ENCODE data around the gene TPCN2. TPM values are rescaled to one million over a fixed set of nuclear protein-coding genes. Genes with fewer than 3 reads are reported as not detected.

Gene TPCN2
- total and polyA plus RNA-seq, 2 experiments from 2014 or later, result 39.4 to 42.2 TPM

GRCh38 chr11:69035946-69036340 is 12.8 kb upstream of the TPCN2 start:
- Histone ChIP-seq H3K9me3 (ENCODE audit: low read depth) (no peaks in the 10 kb centered on the region), H3K36me3 (no peaks in the 10 kb centered on the region), H3K4me1 (ENCODE audit: low read depth) (peaks cover 39% of the 10 kb centered on the region), H3K4me3 (no peak overlapping the region), H3K27ac (peak overlapping the region; percentile 78), H3K27me3 (no peaks in the 10 kb centered on the region)
- peak in 1 of 2 donors; percentile 47 for DNase-seq (ENCODE audit: low read depth in 1 of 2, low spot score in 1 of 2)
- TF ChIP-seq, protein P1, sequence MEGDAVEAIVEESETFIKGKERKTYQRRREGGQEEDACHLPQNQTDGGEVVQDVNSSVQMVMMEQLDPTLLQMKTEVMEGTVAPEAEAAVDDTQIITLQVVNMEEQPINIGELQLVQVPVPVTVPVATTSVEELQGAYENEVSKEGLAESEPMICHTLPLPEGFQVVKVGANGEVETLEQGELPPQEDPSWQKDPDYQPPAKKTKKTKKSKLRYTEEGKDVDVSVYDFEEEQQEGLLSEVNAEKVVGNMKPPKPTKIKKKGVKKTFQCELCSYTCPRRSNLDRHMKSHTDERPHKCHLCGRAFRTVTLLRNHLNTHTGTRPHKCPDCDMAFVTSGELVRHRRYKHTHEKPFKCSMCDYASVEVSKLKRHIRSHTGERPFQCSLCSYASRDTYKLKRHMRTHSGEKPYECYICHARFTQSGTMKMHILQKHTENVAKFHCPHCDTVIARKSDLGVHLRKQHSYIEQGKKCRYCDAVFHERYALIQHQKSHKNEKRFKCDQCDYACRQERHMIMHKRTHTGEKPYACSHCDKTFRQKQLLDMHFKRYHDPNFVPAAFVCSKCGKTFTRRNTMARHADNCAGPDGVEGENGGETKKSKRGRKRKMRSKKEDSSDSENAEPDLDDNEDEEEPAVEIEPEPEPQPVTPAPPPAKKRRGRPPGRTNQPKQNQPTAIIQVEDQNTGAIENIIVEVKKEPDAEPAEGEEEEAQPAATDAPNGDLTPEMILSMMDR (IDR thresholded peaks at IDR 0.05; ENCODE audit: low read depth, low read length), result no peak

- H3K9me3 ChIP-seq (ENCODE audit: low read depth), result no peaks in the 10 kb centered on the region
- no peaks in the 10 kb centered on the region for H3K27me3 ChIP-seq
- DNase-seq (ENCODE audit: low read depth in 1 of 2, low spot score in 1 of 2), result no peak
- H3K36me3 ChIP-seq, result no peaks in the 10 kb centered on the region
- H3K27ac ChIP-seq, result peak overlapping the region; percentile 30
- TF ChIP-seq, protein P1 (IDR thresholded peaks at IDR 0.05; ENCODE audit: low read depth, low read length), result no peak
- H3K4me3 ChIP-seq, result no peak overlapping the region
- H3K4me1 ChIP-seq (ENCODE audit: low read depth), result peaks cover 43% of the 10 kb centered on the region
Measured at GRCh38 chr11:69037074-69037473, 11.7 kb upstream of the TPCN2 start.

- peaks cover 48% of the 10 kb centered on the region for H3K4me1 ChIP-seq (ENCODE audit: low read depth)
Measured at GRCh38 chr11:69037544-69037943, 11.2 kb upstream of the TPCN2 start.

GRCh38 chr11:69039501-69039900 is 9.2 kb upstream of the TPCN2 start:
- Histone ChIP-seq H3K9me3 (ENCODE audit: low read depth) (no peaks in the 10 kb centered on the region), H3K36me3 (no peaks in the 10 kb centered on the region), H3K4me3 (no peak overlapping the region), H3K27ac (peak overlapping the region; percentile 99), H3K4me1 (ENCODE audit: low read depth) (peaks cover 61% of the 10 kb centered on the region), H3K27me3 (no peaks in the 10 kb centered on the region)
- TF ChIP-seq, protein P1 (IDR thresholded peaks at IDR 0.05; ENCODE audit: low read depth, low read length), result no peak
- peak in 1 of 2 donors; percentile 22 for DNase-seq (ENCODE audit: low read depth in 1 of 2, low spot score in 1 of 2)

More at GRCh38 chr11:69037544-69037943, 11.2 kb upstream of the TPCN2 start:
- TF ChIP-seq, protein P1 (IDR thresholded peaks at IDR 0.05; ENCODE audit: low read depth, low read length), result no peak
- no peak for DNase-seq (ENCODE audit: low read depth in 1 of 2, low spot score in 1 of 2)
- Histone ChIP-seq H3K27me3 (no peaks in the 10 kb centered on the region), H3K36me3 (no peaks in the 10 kb centered on the region), H3K9me3 (ENCODE audit: low read depth) (no peaks in the 10 kb centered on the region), H3K27ac (peak overlapping the region; percentile 30), H3K4me3 (no peak overlapping the region)

- Histone ChIP-seq H3K4me1 (ENCODE audit: low read depth) (peaks cover 62% of the 10 kb centered on the region), H3K9me3 (ENCODE audit: low read depth) (no peaks in the 10 kb centered on the region), H3K36me3 (no peaks in the 10 kb centered on the region), H3K27ac (peak overlapping the region; percentile 99), H3K4me3 (no peak overlapping the region), H3K27me3 (no peaks in the 10 kb centered on the region)
- TF ChIP-seq, protein P1 (IDR thresholded peaks at IDR 0.05; ENCODE audit: low read depth, low read length), result no peak
- DNase-seq (ENCODE audit: low read depth in 1 of 2, low spot score in 1 of 2), result no peak
Measured at GRCh38 chr11:69040051-69040450, 8.7 kb upstream of the TPCN2 start.

Measured in cardiac muscle cell (in vitro differentiated cells and primary cell).